ENCODE data around the gene TF. TPM values are rescaled to one million over a fixed set of nuclear protein-coding genes. Genes with fewer than 3 reads are reported as not detected.

TF gene
- total RNA-seq, 4 donors from 2014 or later: 17.0 to 111 (median 31.9) TPM

DNA sequence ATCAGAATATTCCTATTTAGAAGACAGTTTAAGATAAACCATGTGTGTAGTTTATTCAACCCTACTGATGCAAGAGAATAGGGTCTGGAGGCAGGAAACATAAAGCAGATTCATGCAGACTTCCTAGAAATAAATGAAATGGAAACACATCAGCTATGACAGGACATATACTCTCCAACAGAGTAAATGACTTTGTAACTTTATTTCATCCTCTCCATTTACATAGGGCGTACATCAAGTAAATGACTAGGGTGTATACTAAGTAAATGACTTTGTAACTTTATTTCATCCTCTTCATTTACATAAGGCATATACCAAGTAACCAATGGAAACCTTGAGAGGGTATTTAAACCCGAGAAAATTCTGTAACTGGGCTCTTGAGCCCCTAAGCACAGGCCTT lies 41.8 kb downstream of the TF start:
- DNase-seq (ENCODE audit: low spot score) (no peak), ATAC-seq (ENCODE audit: low FRiP score) (no peak)
- TF ChIP-seq, protein P1, sequence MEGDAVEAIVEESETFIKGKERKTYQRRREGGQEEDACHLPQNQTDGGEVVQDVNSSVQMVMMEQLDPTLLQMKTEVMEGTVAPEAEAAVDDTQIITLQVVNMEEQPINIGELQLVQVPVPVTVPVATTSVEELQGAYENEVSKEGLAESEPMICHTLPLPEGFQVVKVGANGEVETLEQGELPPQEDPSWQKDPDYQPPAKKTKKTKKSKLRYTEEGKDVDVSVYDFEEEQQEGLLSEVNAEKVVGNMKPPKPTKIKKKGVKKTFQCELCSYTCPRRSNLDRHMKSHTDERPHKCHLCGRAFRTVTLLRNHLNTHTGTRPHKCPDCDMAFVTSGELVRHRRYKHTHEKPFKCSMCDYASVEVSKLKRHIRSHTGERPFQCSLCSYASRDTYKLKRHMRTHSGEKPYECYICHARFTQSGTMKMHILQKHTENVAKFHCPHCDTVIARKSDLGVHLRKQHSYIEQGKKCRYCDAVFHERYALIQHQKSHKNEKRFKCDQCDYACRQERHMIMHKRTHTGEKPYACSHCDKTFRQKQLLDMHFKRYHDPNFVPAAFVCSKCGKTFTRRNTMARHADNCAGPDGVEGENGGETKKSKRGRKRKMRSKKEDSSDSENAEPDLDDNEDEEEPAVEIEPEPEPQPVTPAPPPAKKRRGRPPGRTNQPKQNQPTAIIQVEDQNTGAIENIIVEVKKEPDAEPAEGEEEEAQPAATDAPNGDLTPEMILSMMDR (IDR thresholded peaks at IDR 0.05): no peak

DNA sequence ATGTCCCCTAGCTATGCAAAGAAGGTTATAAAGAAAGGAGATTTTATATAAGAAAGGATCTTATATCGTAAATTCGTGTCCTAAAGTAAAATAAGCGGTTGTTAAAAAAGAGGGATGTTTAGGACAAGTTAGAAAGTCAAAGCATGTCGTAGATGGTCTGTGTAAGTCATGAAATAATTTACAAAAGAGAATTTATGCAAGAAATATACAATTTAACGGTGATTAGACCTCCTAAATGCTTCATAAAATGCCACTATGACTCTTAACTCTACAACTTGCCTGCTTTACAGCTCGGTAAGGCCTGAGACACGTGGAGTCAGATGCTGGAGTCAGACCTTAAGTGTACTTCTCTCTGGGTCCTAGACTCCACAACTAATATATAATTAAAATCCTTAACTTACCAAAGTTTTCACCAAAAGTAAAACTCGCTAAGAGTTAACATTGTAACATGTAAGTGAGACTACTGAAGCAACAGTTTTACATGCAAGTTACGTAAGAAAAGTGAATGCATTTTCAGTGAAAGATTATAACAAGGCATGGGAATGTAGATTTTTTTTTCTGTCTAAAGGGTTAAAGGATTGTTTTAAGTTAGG lies 46.1 kb downstream of the TF start:
- DNase-seq (ENCODE audit: low spot score) (no peak), ATAC-seq (ENCODE audit: low FRiP score) (no peak)
- TF ChIP-seq, protein P1 (IDR thresholded peaks at IDR 0.05): no peak

DNA sequence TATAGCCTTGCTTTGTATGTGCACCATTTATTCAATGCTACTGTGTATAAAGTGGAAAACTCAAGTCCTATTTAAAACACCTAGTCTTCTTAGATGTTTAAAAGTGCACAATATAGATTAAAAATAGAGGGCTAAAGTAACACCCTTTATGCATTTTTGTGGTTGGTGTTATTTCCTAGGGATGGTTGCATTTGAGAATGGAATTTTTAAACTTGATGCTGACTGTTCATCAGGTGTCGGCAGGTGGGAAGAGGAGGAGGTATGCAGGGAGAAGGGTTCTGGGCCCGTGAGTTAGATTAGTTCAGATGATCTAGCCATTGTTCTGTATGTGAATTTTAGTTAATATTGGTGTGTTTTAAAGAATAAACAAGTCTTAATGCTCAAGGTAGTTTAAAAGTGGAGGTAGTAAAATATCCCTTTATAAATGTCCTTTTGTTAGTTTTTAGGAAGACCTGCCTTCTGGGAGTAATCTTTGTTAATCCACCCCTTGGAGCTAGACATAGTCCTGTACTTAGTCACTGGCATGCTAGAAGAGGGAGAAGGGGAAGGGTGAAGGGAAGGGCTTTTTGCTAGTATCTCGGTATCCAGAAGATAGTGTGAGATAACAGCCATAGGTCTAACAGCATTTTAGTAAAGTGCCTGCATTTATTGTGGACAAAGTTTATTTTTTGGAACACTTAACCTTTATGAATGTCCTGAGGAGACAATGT lies 51.4 kb downstream of the TF start:
- no peak for ATAC-seq (ENCODE audit: low FRiP score)
- DNase-seq (ENCODE audit: low spot score): no peak
- TF ChIP-seq, protein P1 (IDR thresholded peaks at IDR 0.05): no peak

DNA sequence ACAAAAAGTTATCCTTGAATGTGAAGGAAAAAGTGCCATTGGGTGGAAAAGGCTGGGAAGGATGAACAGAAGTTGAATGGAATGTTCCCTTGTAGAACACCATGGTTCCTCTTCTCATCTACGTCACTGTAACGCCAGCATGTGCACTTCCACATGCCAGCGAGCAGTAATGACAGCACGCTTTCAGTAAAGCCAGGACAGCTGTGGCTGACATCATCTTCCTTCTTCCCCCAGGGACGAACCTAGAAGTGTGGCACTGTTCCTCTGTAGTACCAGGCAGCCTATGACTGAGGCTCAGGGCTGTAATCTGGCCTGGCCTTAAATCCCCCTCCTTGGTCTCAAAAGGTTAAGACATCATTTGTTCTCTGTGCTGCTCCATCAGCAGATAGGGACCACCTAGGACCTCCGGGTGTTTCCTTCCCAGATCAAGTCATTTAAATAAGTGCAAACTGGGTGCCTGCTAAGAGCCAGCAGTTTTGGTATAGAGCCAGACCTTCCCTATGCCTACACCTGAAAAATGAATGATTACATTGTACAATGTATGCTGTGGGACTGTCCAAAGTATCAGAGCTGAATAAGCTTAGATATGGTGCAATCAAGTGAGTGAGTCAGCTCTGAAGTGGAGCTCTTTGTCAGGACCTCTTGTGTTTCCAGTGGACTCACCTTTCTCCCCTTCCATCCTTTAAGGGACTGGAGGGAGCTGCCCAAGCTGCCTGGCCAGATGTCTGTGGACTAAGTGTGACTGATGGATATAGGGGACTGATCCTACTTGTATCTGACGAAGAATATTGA lies 53.8 kb downstream of the TF start:
- DNase-seq (ENCODE audit: low spot score) (no peak), ATAC-seq (ENCODE audit: low FRiP score) (no peak)
- TF ChIP-seq, protein P1 (IDR thresholded peaks at IDR 0.05): no peak

- ATAC-seq (ENCODE audit: low FRiP score) (no peak), DNase-seq (ENCODE audit: low spot score) (no peak)
- TF ChIP-seq, protein P1 (IDR thresholded peaks at IDR 0.05): no peak
Observed at GRCh38 chr3:133803469-133803868, 57.3 kb downstream of the TF start.

GRCh38 chr3:133804896-133805295 lies 58.7 kb downstream of the TF start:
- ATAC-seq (ENCODE audit: low FRiP score): no peak
- DNase-seq (ENCODE audit: low spot score): no peak
- TF ChIP-seq, protein P1 (IDR thresholded peaks at IDR 0.05): no peak

Data from omental fat pad (tissue), 4 donors.